WTC11 (cell line): Measurements from ENCODE around the gene USE1. TPM values are rescaled to one million over a fixed set of nuclear protein-coding genes. Genes with fewer than 3 reads are reported as not detected.
"Not testable (repeated sequence)": the region's sequence is repeated elsewhere in the genome, so short reads cannot be mapped to it uniquely, and the experiment has no call there.

Experiments used
- ATAC-seq: fragments of 200-7000 bp; cut with Tn5 transposase; 2 replicates; pipeline ENCODE4 v1.10.0; 2021; ENCODE audit warnings: mild to moderate bottlenecking, moderate library complexity
- CTCF ChIA-PET: fragments of 300-600 bp; sonication (Branson Sonifier 250); formaldehyde crosslinking; loops from one replicate; lab custom pipeline; 2021; ENCODE audit warnings: antibody characterized with exemption; lab: Charles Lee
- POLR2A ChIA-PET: fragments of 350-600 bp; sonication (Branson Sonifier 250); formaldehyde crosslinking; loops from one replicate; lab custom pipeline; 2021; ENCODE audit warnings: antibody characterized with exemption; lab: Charles Lee
- DNase-seq: peaks from one replicate; pipeline ENCODE4 v3.0.0; 2021; ENCODE audit warnings: low spot score
- H3K27ac Mint-ChIP-seq: 2 replicates; pipeline ENCODE4 v1.8.0; 2021; ENCODE audit warnings: mixed read lengths
- H3K27me3 Mint-ChIP-seq: 2 replicates; pipeline ENCODE4 v1.8.0; 2021; ENCODE audit warnings: low read depth, mild to moderate bottlenecking, moderate library complexity, mixed read lengths
- H3K36me3 Mint-ChIP-seq: 2 replicates; pipeline ENCODE4 v1.8.0; 2021; ENCODE audit warnings: mixed read lengths
- H3K4me1 Mint-ChIP-seq: 2 replicates; pipeline ENCODE4 v1.8.0; 2022; ENCODE audit warnings: mixed read lengths
- H3K4me3 Mint-ChIP-seq: 2 replicates; pipeline ENCODE4 v1.8.0; 2021; ENCODE audit warnings: mild to moderate bottlenecking, moderate library complexity, mixed read lengths
- H3K9me3 Mint-ChIP-seq: 2 replicates; pipeline ENCODE4 v1.8.0; 2021; ENCODE audit warnings: mixed read lengths
- AR ChIP-seq: fragments of 250-450 bp; sonication (Bioruptor Pico); IDR thresholded peaks from 2 replicates; pipeline ENCODE4 v1.9.0; 2021; ENCODE audit warnings: mild to moderate bottlenecking
- EMX1 ChIP-seq: fragments of 250-450 bp; sonication (Bioruptor Pico); IDR thresholded peaks from 2 replicates; pipeline ENCODE4 v1.8.0; 2021; ENCODE audit warnings: mild to moderate bottlenecking
- ETV6 ChIP-seq: sonication (generic); formaldehyde crosslinking; IDR thresholded peaks from 2 replicates; pipeline ENCODE4 v1.8.1; 2022; ENCODE audit warnings: mild to moderate bottlenecking, missing genetic modification reagents
- FOXP4 ChIP-seq: sonication (generic); formaldehyde crosslinking; IDR thresholded peaks from 2 replicates; pipeline ENCODE4 v1.8.0; 2022; ENCODE audit warnings: mild to moderate bottlenecking, missing genetic modification reagents
- GABPB1 ChIP-seq: sonication (generic); formaldehyde crosslinking; IDR thresholded peaks from 2 replicates; pipeline ENCODE4 v1.8.1; 2023; ENCODE audit warnings: mild to moderate bottlenecking, missing genetic modification reagents
- GRHL2 ChIP-seq: fragments of 250-450 bp; sonication (Bioruptor Pico); IDR thresholded peaks from 2 replicates; pipeline ENCODE4 v1.8.0; 2022; ENCODE audit warnings: mild to moderate bottlenecking, moderate library complexity; ENCODE audit not compliant: insufficient replicate concordance, severe bottlenecking
- GTF2I ChIP-seq: fragments of 250-450 bp; sonication (Bioruptor Pico); conservative IDR thresholded peaks from 2 replicates; pipeline ENCODE4 v1.4.0; 2021; ENCODE audit warnings: mild to moderate bottlenecking
- IRF1 ChIP-seq: sonication (generic); formaldehyde crosslinking; IDR thresholded peaks from 2 replicates; pipeline ENCODE4 v1.8.0; 2023; ENCODE audit warnings: missing genetic modification reagents
- JUN ChIP-seq: sonication (generic); formaldehyde crosslinking; IDR thresholded peaks from 2 replicates; pipeline ENCODE4 v1.8.0; 2023; ENCODE audit warnings: mild to moderate bottlenecking, missing genetic modification reagents
- NR2C2 ChIP-seq: sonication (generic); formaldehyde crosslinking; IDR thresholded peaks from 2 replicates; pipeline ENCODE4 v1.8.0; 2022; ENCODE audit warnings: mild to moderate bottlenecking, missing genetic modification reagents
- RORB ChIP-seq: fragments of 250-450 bp; sonication (Bioruptor Pico); IDR thresholded peaks from 2 replicates; pipeline ENCODE4 v1.9.0; 2021; ENCODE audit warnings: mild to moderate bottlenecking
- ZNF121 ChIP-seq: sonication (generic); formaldehyde crosslinking; IDR thresholded peaks from 2 replicates; pipeline ENCODE4 v1.8.0; 2023; ENCODE audit warnings: missing genetic modification reagents
- ZNF138 ChIP-seq: sonication (generic); formaldehyde crosslinking; conservative IDR thresholded peaks from 2 replicates; pipeline ENCODE4 v1.8.1; 2022; ENCODE audit warnings: mild to moderate bottlenecking, moderate library complexity, missing genetic modification reagents
- total RNA-seq: library from RNA; stranded (reverse); gene quantifications from 3 replicates; pipeline ENCODE4 v1.2.3, GENCODE V29; 2021
- TF ChIP-seq, protein P1 (sequence below): fragments of 250-450 bp; sonication (Bioruptor Pico); IDR thresholded peaks from 2 replicates; pipeline ENCODE4 v1.9.0; 2021; ENCODE audit warnings: mild to moderate bottlenecking
- TF ChIP-seq, protein P2 (sequence below): sonication (generic); formaldehyde crosslinking; IDR thresholded peaks from 2 replicates; pipeline ENCODE4 v1.8.1; 2022; ENCODE audit warnings: low read depth, mild to moderate bottlenecking, moderate library complexity, missing genetic modification reagents, borderline replicate concordance
- TF ChIP-seq, protein P3 (sequence below): sonication (generic); formaldehyde crosslinking; IDR thresholded peaks from 2 replicates; pipeline ENCODE4 v1.8.0; 2023; ENCODE audit warnings: mild to moderate bottlenecking, missing genetic modification reagents
- TF ChIP-seq, protein P4 (sequence below): sonication (generic); formaldehyde crosslinking; IDR thresholded peaks from 2 replicates; pipeline ENCODE4 v1.8.1; 2023; ENCODE audit warnings: mild to moderate bottlenecking, missing genetic modification reagents, moderate library complexity

Gene USE1
- total RNA-seq, 1 experiment from 2014 or later = 14.2 TPM

GRCh38 chr19:17185590-17185989, 29.6 kb upstream of the USE1 start (continued):
- TF ChIP-seq, protein P1, sequence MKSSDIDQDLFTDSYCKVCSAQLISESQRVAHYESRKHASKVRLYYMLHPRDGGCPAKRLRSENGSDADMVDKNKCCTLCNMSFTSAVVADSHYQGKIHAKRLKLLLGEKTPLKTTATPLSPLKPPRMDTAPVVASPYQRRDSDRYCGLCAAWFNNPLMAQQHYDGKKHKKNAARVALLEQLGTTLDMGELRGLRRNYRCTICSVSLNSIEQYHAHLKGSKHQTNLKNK (CRISPR knock-in tag) = no peak

DNA sequence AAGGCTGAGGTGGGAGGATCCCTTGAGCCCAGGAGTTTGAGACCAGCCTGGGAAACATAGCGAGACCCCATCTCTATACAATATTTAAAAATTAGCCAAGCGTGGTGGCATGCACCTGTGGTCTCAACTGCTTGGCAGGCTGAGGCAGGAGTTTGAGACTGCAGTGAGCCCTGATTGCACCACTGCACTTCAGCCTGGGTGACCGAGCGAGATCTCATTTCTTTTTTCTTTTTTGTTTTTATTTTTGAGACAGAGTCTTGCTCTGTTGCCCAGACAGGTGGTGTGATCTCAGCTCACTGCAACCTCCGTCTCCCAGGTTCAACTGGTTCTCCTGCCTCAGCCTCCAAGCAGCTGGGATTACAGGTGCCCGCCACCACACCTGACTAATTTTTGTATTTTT, 23.4 kb upstream of the USE1 start:
- H3K27ac Mint-ChIP-seq, DNase-seq, CTCF ChIA-PET, H3K9me3 Mint-ChIP-seq, ATAC-seq, H3K4me3 Mint-ChIP-seq, POLR2A ChIA-PET, H3K4me1 Mint-ChIP-seq, H3K27me3 Mint-ChIP-seq: not testable (repeated sequence)
- H3K36me3 Mint-ChIP-seq = peaks cover 27% of the 10 kb centered on the region

- no peak for DNase-seq
- no peak overlapping the region for H3K27ac Mint-ChIP-seq
- ChIA-PET POLR2A (no interaction called here), CTCF (no interaction called here)
- ATAC-seq = no peak
- H3K9me3 Mint-ChIP-seq = no peaks in the 10 kb centered on the region
- peaks cover 32% of the 10 kb centered on the region for H3K36me3 Mint-ChIP-seq
- H3K27me3 Mint-ChIP-seq = no peaks in the 10 kb centered on the region
- TF ChIP-seq JUN (CRISPR knock-in tag) = no peak
- TF ChIP-seq GABPB1 (CRISPR knock-in tag) = no peak
- no peak for TF ChIP-seq RORB (CRISPR knock-in tag)
- TF ChIP-seq, protein P2, sequence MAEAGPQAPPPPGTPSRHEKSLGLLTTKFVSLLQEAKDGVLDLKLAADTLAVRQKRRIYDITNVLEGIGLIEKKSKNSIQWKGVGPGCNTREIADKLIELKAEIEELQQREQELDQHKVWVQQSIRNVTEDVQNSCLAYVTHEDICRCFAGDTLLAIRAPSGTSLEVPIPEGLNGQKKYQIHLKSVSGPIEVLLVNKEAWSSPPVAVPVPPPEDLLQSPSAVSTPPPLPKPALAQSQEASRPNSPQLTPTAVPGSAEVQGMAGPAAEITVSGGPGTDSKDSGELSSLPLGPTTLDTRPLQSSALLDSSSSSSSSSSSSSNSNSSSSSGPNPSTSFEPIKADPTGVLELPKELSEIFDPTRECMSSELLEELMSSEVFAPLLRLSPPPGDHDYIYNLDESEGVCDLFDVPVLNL (CRISPR knock-in tag) = no peak
- no peak for TF ChIP-seq NR2C2 (CRISPR knock-in tag)
- TF ChIP-seq, protein P3, sequence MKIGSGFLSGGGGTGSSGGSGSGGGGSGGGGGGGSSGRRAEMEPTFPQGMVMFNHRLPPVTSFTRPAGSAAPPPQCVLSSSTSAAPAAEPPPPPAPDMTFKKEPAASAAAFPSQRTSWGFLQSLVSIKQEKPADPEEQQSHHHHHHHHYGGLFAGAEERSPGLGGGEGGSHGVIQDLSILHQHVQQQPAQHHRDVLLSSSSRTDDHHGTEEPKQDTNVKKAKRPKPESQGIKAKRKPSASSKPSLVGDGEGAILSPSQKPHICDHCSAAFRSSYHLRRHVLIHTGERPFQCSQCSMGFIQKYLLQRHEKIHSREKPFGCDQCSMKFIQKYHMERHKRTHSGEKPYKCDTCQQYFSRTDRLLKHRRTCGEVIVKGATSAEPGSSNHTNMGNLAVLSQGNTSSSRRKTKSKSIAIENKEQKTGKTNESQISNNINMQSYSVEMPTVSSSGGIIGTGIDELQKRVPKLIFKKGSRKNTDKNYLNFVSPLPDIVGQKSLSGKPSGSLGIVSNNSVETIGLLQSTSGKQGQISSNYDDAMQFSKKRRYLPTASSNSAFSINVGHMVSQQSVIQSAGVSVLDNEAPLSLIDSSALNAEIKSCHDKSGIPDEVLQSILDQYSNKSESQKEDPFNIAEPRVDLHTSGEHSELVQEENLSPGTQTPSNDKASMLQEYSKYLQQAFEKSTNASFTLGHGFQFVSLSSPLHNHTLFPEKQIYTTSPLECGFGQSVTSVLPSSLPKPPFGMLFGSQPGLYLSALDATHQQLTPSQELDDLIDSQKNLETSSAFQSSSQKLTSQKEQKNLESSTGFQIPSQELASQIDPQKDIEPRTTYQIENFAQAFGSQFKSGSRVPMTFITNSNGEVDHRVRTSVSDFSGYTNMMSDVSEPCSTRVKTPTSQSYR (CRISPR knock-in tag) = no peak
- no peak for TF ChIP-seq EMX1 (CRISPR knock-in tag)
- TF ChIP-seq, protein P4, sequence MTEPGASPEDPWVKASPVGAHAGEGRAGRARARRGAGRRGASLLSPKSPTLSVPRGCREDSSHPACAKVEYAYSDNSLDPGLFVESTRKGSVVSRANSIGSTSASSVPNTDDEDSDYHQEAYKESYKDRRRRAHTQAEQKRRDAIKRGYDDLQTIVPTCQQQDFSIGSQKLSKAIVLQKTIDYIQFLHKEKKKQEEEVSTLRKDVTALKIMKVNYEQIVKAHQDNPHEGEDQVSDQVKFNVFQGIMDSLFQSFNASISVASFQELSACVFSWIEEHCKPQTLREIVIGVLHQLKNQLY = no peak
- no peak for TF ChIP-seq ZNF138 (CRISPR knock-in tag)
- TF ChIP-seq ZNF121 (CRISPR knock-in tag) = no peak
- TF ChIP-seq IRF1 = no peak
- TF ChIP-seq GRHL2 = no peak
- TF ChIP-seq, protein P1 (CRISPR knock-in tag) = no peak
- no peak for TF ChIP-seq AR (CRISPR knock-in tag)
- no peak for TF ChIP-seq FOXP4
- TF ChIP-seq GTF2I (CRISPR knock-in tag) = no peak
- no peak for TF ChIP-seq ETV6 (CRISPR knock-in tag)
- TF ChIP-seq, all 79 proteins: peak for 0
- Mint-ChIP-seq H3K4me1 (no peaks in the 10 kb centered on the region), H3K4me3 (no peak overlapping the region)
Measured at GRCh38 chr19:17192751-17193150, 22.4 kb upstream of the USE1 start.
